Neutrophil (primary cell): ENCODE data around the gene ANO10.
"Not testable (repeated sequence)": the region's sequence is repeated elsewhere in the genome, so short reads cannot be mapped to it uniquely, and the experiment has no call there.

Experiments used
- H3K27ac ChIP-seq: fragments of 200-600 bp; sonication (generic); 2 replicates; pipeline ENCODE4 v1.5.1; 2016; ENCODE audit warnings: mild to moderate bottlenecking, moderate library complexity
- H3K27me3 ChIP-seq: fragments of 200-600 bp; sonication (generic); 2 replicates; pipeline ENCODE4 v1.6.0; 2016; ENCODE audit warnings: mild to moderate bottlenecking
- H3K36me3 ChIP-seq: fragments of 200-600 bp; sonication (generic); 2 replicates; pipeline ENCODE4 v1.5.1; 2017
- H3K4me1 ChIP-seq, 2 experiments: fragments of 200-600 bp in 1 of 2; sonication (generic) in 1 of 2; 1 replicate in 1 of 2; 2 replicates in 1 of 2; pipeline versions ENCODE4 v1.5.1 to v1.6.1; 2013 to 2016; ENCODE audit warnings: low read depth in 1 of 2, low read length in 1 of 2, mild to moderate bottlenecking in 1 of 2, moderate library complexity in 1 of 2; ENCODE audit not compliant: control insufficient read depth in 1 of 2, insufficient read depth in 1 of 2
- H3K4me3 ChIP-seq, 2 experiments: fragments of 200-600 bp in 1 of 2; sonication (generic) in 1 of 2; 1 replicate in 1 of 2; 2 replicates in 1 of 2; pipeline ENCODE4 v1.5.1; 2013 to 2016; ENCODE audit warnings: low read depth in 1 of 2, low read length in 1 of 2, mild to moderate bottlenecking in 1 of 2, moderate library complexity in 1 of 2
- H3K9me3 ChIP-seq: fragments of 200-600 bp; sonication (generic); 2 replicates; pipeline ENCODE4 v1.5.1; 2016
- TF ChIP-seq, protein P1 (sequence below): fragments of 200-600 bp; sonication (generic); IDR thresholded peaks from 2 replicates; pipeline ENCODE4 v1.5.1; 2016; ENCODE audit warnings: antibody characterized with exemption

ANO10 gene

GRCh38 chr3:43489930-43490329 lies 131.9 kb downstream of the ANO10 start:
- Histone ChIP-seq H3K4me3 (no peak overlapping the region), H3K27ac (peak overlapping the region; percentile 49)

GRCh38 chr3:43485931-43486330 lies 135.9 kb downstream of the ANO10 start:
- TF ChIP-seq, protein P1, sequence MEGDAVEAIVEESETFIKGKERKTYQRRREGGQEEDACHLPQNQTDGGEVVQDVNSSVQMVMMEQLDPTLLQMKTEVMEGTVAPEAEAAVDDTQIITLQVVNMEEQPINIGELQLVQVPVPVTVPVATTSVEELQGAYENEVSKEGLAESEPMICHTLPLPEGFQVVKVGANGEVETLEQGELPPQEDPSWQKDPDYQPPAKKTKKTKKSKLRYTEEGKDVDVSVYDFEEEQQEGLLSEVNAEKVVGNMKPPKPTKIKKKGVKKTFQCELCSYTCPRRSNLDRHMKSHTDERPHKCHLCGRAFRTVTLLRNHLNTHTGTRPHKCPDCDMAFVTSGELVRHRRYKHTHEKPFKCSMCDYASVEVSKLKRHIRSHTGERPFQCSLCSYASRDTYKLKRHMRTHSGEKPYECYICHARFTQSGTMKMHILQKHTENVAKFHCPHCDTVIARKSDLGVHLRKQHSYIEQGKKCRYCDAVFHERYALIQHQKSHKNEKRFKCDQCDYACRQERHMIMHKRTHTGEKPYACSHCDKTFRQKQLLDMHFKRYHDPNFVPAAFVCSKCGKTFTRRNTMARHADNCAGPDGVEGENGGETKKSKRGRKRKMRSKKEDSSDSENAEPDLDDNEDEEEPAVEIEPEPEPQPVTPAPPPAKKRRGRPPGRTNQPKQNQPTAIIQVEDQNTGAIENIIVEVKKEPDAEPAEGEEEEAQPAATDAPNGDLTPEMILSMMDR: no peak

More at GRCh38 chr3:43489930-43490329, 131.9 kb downstream of the ANO10 start:
- Histone ChIP-seq H3K4me1 (peaks cover 5 to 12% of the 10 kb centered on the region in 2 experiments), H3K9me3 (no peaks in the 10 kb centered on the region), H3K27me3 (no peaks in the 10 kb centered on the region), H3K36me3 (no peaks in the 10 kb centered on the region)
- TF ChIP-seq, protein P1: no peak

GRCh38 chr3:43484926-43485488 lies 136.8 kb downstream of the ANO10 start:
- TF ChIP-seq, protein P1: no peak
- Histone ChIP-seq H3K4me3 (no peak overlapping the region), H3K4me1 (peaks cover 4 to 8% of the 10 kb centered on the region in 2 experiments), H3K9me3 (no peaks in the 10 kb centered on the region), H3K36me3 (no peaks in the 10 kb centered on the region), H3K27me3 (no peaks in the 10 kb centered on the region), H3K27ac (no peak overlapping the region)

More at GRCh38 chr3:43485931-43486330, 135.9 kb downstream of the ANO10 start:
- Histone ChIP-seq H3K4me1 (peaks cover 5 to 12% of the 10 kb centered on the region in 2 experiments), H3K27me3 (no peaks in the 10 kb centered on the region), H3K27ac (no peak overlapping the region), H3K9me3 (no peaks in the 10 kb centered on the region), H3K4me3 (no peak overlapping the region), H3K36me3 (no peaks in the 10 kb centered on the region)

DNA sequence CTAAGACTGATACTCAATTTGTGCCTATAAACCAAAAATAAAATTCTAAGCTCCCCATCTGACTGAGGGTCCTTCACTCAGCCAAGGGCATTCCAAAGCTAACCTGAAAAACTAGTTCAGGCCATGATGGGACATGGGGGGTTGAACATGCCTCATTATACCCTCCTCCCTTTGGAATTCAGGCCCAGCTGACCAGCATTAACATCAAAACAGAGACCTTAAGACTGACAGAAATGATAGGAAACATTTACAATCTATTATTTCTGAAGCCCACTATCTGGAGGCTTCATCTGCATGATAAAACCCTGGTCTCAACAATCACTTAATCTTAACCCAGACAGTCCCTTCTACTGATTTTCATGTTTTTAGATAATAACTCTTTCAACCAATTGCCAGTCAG lies 140.4 kb downstream of the ANO10 start:
- H3K9me3 ChIP-seq: no peaks in the 10 kb centered on the region
- H3K4me1 ChIP-seq: peaks cover 8 to 12% of the 10 kb centered on the region in 2 experiments
- H3K27ac ChIP-seq: no peak overlapping the region
- H3K27me3 ChIP-seq: no peaks in the 10 kb centered on the region
- no peak overlapping the region for H3K4me3 ChIP-seq
- TF ChIP-seq, protein P1: no peak
- H3K36me3 ChIP-seq: no peaks in the 10 kb centered on the region

- not testable (repeated sequence) for H3K27me3 ChIP-seq, H3K36me3 ChIP-seq, H3K27ac ChIP-seq, H3K4me3 ChIP-seq, H3K9me3 ChIP-seq
- H3K4me1 ChIP-seq: peaks cover 8 to 12% of the 10 kb centered on the region in 2 experiments
Measured at GRCh38 chr3:43478839-43479238, 143.0 kb downstream of the ANO10 start.

- Histone ChIP-seq H3K4me1 (peaks cover 8 to 12% of the 10 kb centered on the region in 2 experiments), H3K27ac (peak overlapping the region; percentile 60), H3K4me3 (no peak overlapping the region), H3K9me3 (no peaks in the 10 kb centered on the region), H3K27me3 (no peaks in the 10 kb centered on the region), H3K36me3 (no peaks in the 10 kb centered on the region)
- TF ChIP-seq, protein P1: no peak
Measured at GRCh38 chr3:43478118-43478785, 143.6 kb downstream of the ANO10 start.
